PC-9 (cell line): Measurements from ENCODE around the gene ENTHD1. TPM values are rescaled to one million over a fixed set of nuclear protein-coding genes. Genes with fewer than 3 reads are reported as not detected.

Source experiments
- BruUV-seq: library from RNA; stranded (reverse); fragments of 400-500 nt; replicated peaks from 2 replicates; lab custom pipeline; 2021; lab: Mats Ljungman, UMichigan
- CTCF ChIA-PET: fragments of 300-600 bp; sonication (Branson Sonifier 250); formaldehyde crosslinking; loops from one replicate; lab custom pipeline; 2022; ENCODE audit warnings: antibody characterized with exemption; lab: Charles Lee
- POLR2A ChIA-PET: fragments of 300-600 bp; sonication (Branson Sonifier 250); formaldehyde crosslinking; loops from one replicate; lab custom pipeline; 2022; ENCODE audit warnings: antibody characterized with exemption; ENCODE audit not compliant: unreplicated experiment; lab: Charles Lee
- DNase-seq, 2 experiments: peaks; one replicate each; pipeline versions ENCODE4 v3.0.0 to v3.0.0-alpha.2; 2015 to 2022; ENCODE audit warnings: mixed read lengths in 1 of 2
- H2AFZ ChIP-seq: fragments of 200-600 bp; sonication (generic); 2 replicates; pipeline ENCODE4 v1.8.1; 2017; ENCODE audit warnings: antibody characterized with exemption
- H3F3A ChIP-seq: fragments of 200-600 bp; sonication (generic); 2 replicates; pipeline ENCODE4 v1.8.1; 2017; ENCODE audit warnings: antibody characterized with exemption, mild to moderate bottlenecking, low read depth; ENCODE audit not compliant: insufficient read depth
- H3K27ac ChIP-seq: fragments of 200-600 bp; sonication (generic); 2 replicates; pipeline ENCODE4 v1.6.1; 2016; ENCODE audit warnings: mixed run types
- H3K27me3 ChIP-seq: fragments of 200-600 bp; sonication (generic); 2 replicates; pipeline ENCODE4 v1.6.1; 2016; ENCODE audit warnings: low read depth, mixed run types; ENCODE audit not compliant: insufficient read depth
- H3K36me3 ChIP-seq: fragments of 200-600 bp; sonication (generic); 2 replicates; pipeline ENCODE4 v1.6.1; 2016; ENCODE audit warnings: low read depth, mixed run types
- H3K4me1 ChIP-seq: fragments of 200-600 bp; sonication (generic); replicated peaks from 2 replicates; pipeline ENCODE4 v1.6.1; 2016; ENCODE audit warnings: mixed run types; ENCODE audit not compliant: insufficient read depth
- H3K4me2 ChIP-seq: fragments of 200-600 bp; sonication (generic); 2 replicates; pipeline ENCODE4 v1.6.1; 2017; ENCODE audit warnings: mixed run types
- H3K4me3 ChIP-seq: fragments of 200-600 bp; sonication (generic); 2 replicates; pipeline ENCODE4 v1.6.1; 2016; ENCODE audit warnings: mixed run types
- H3K79me2 ChIP-seq: fragments of 200-600 bp; sonication (generic); 2 replicates; pipeline ENCODE4 v1.6.1; 2017; ENCODE audit warnings: low read depth, mixed run types
- H3K9me2 ChIP-seq: fragments of 200-600 bp; sonication (generic); 2 replicates; pipeline ENCODE4 v1.8.1; 2017; ENCODE audit warnings: mild to moderate bottlenecking; ENCODE audit not compliant: insufficient read depth
- H3K9me3 ChIP-seq: fragments of 200-600 bp; sonication (generic); 2 replicates; pipeline ENCODE4 v1.8.1; 2016; ENCODE audit warnings: low read depth; ENCODE audit not compliant: insufficient read depth
- H4K20me1 ChIP-seq: fragments of 200-600 bp; sonication (generic); 2 replicates; pipeline ENCODE4 v1.8.1; 2017; ENCODE audit not compliant: insufficient read depth
- EZH2 ChIP-seq: fragments of 200-600 bp; sonication (generic); IDR thresholded peaks from 2 replicates; pipeline ENCODE4 v1.8.0; 2017; ENCODE audit warnings: antibody characterized with exemption, low read depth
- intact Hi-C: fragments of 100-400 bp; cut with micrococcal nuclease; formaldehyde crosslinking; loops from one replicate; pipeline ENCODE4 v1.10.0; 2022; ENCODE audit not compliant: unreplicated experiment
- total RNA-seq: library from RNA; stranded (reverse); gene quantifications from 2 replicates; pipeline ENCODE4 v1.2.3, GENCODE V29; 2021
- TF ChIP-seq, protein P1 (sequence below): fragments of 200-600 bp; sonication (generic); conservative IDR thresholded peaks from 2 replicates; pipeline ENCODE4 v1.6.1; 2017; ENCODE audit warnings: mixed run types, antibody characterized with exemption, mild to moderate bottlenecking, moderate library complexity

ENTHD1 gene
- total RNA-seq, 1 experiment from 2014 or later: not detected

DNA sequence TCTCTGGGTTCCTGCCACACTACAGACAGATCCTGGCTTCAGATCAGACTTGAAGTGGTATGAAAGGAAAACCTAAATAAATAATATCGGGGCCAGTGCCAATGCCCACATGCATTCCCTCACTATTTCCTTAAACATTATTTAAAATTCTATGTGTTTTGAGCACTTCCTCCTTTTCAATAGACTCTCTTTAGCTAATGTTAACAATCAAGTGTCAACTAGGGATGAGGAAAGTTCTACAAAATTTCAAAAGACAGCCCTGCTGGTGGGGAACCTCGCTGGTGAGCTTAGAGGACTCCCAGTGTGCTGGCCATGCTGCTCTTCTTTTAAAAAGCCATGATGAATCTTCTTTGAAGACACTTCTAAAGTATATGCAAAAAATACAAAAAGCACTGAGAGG lies 87.5 kb downstream of the ENTHD1 start:
- no peaks in the 10 kb centered on the region for H4K20me1 ChIP-seq
- H3K79me2 ChIP-seq: no peaks in the 10 kb centered on the region
- intact Hi-C loops: no loop called here
- H3K4me1 ChIP-seq: no peaks in the 10 kb centered on the region
- H3K9me2 ChIP-seq: no peaks in the 10 kb centered on the region
- ChIA-PET POLR2A (no interaction called here), CTCF (no interaction called here)
- DNase-seq: no peak
- no peak overlapping the region for H3K27ac ChIP-seq
- no peaks in the 10 kb centered on the region for H3K9me3 ChIP-seq
- peaks cover 70% of the 10 kb centered on the region for H3K27me3 ChIP-seq
- H3K36me3 ChIP-seq: no peaks in the 10 kb centered on the region
- no peak overlapping the region for H2AFZ ChIP-seq
- H3K4me2 ChIP-seq: no peak overlapping the region
- TF ChIP-seq, protein P1, sequence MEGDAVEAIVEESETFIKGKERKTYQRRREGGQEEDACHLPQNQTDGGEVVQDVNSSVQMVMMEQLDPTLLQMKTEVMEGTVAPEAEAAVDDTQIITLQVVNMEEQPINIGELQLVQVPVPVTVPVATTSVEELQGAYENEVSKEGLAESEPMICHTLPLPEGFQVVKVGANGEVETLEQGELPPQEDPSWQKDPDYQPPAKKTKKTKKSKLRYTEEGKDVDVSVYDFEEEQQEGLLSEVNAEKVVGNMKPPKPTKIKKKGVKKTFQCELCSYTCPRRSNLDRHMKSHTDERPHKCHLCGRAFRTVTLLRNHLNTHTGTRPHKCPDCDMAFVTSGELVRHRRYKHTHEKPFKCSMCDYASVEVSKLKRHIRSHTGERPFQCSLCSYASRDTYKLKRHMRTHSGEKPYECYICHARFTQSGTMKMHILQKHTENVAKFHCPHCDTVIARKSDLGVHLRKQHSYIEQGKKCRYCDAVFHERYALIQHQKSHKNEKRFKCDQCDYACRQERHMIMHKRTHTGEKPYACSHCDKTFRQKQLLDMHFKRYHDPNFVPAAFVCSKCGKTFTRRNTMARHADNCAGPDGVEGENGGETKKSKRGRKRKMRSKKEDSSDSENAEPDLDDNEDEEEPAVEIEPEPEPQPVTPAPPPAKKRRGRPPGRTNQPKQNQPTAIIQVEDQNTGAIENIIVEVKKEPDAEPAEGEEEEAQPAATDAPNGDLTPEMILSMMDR: no peak
- no peak for TF ChIP-seq EZH2
- H3K4me3 ChIP-seq: no peak overlapping the region
- no TSS peak for BruUV-seq
- H3F3A ChIP-seq: no peaks in the 10 kb centered on the region

DNA sequence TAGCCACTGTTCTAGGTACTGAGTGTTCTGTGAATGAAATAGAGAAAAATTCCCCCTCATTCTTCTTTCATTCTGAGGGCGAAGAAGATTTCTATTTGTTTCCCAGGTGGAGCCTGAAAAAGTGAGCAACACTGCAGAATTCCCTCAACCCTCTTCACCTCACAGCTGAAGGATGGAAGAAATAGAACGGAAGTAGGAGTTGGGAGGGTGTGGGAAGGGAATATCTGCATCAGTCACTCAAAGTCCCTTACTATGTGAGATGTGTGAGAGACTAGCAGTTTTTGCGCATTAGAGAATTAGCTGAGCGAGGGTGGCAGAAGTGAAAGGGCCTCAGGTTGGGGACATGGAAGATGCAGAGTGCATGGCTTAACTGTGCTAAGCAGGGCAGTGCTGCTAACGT lies 88.4 kb downstream of the ENTHD1 start:
- DNase-seq: no peak
- ChIA-PET POLR2A (no interaction called here), CTCF (no interaction called here)
- Histone ChIP-seq H3K4me3 (no peak overlapping the region), H2AFZ (no peak overlapping the region), H3K9me2 (no peaks in the 10 kb centered on the region), H3K27ac (no peak overlapping the region), H3K9me3 (no peaks in the 10 kb centered on the region), H3F3A (no peaks in the 10 kb centered on the region), H4K20me1 (no peaks in the 10 kb centered on the region), H3K79me2 (no peaks in the 10 kb centered on the region), H3K36me3 (no peaks in the 10 kb centered on the region), H3K4me1 (no peaks in the 10 kb centered on the region), H3K27me3 (peaks cover 64% of the 10 kb centered on the region), H3K4me2 (no peak overlapping the region)
- intact Hi-C loops: no loop called here
- no TSS peak for BruUV-seq
- TF ChIP-seq, protein P1: no peak
- TF ChIP-seq EZH2: no peak

DNA sequence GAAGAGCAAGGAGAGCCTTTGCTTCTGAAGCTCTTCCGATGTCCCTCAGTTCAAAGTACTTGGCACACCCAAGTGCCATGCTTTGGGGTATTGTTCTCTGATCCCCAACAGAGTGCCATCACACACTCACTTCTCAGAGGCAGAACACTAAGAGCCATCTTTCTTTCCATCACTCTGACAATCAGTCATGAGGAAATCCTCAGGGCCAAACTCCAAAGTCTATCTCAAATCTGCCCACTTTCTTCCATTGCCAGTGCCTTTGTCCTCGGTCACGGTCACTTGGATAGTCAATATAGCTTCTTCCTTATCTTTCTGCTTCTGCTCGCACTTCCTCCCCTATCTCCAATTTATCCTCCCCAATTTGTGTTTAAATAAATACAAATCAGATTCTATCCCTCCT lies 90.9 kb downstream of the ENTHD1 start:
- Histone ChIP-seq H3K9me3 (peaks cover 9% of the 10 kb centered on the region; the same call in 1 of the 2 replicates), H3K36me3 (no peaks in the 10 kb centered on the region), H3K4me2 (no peak overlapping the region), H3K79me2 (no peaks in the 10 kb centered on the region), H3K9me2 (no peaks in the 10 kb centered on the region), H3K4me1 (no peaks in the 10 kb centered on the region), H4K20me1 (no peaks in the 10 kb centered on the region), H3K27me3 (peaks cover 42% of the 10 kb centered on the region), H3K4me3 (no peak overlapping the region), H3F3A (no peaks in the 10 kb centered on the region), H2AFZ (no peak overlapping the region), H3K27ac (no peak overlapping the region)
- TF ChIP-seq, protein P1: no peak
- TF ChIP-seq EZH2: no peak
- DNase-seq: no peak
- intact Hi-C loops: no loop called here
- no TSS peak for BruUV-seq
- ChIA-PET CTCF (no interaction called here), POLR2A (no interaction called here)
